Astrocyte (in vitro differentiated cells and primary cell): Measurements from ENCODE around the gene PDE3B.

Experiments used
- EZH2 ChIP-seq: IDR thresholded peaks from 2 replicates; pipeline ENCODE4 v1.6.1; 2012; ENCODE audit warnings: mild to moderate bottlenecking, low read length, inconsistent platforms; ENCODE audit not compliant: insufficient read depth
- TF ChIP-seq, protein P1 (sequence below): IDR thresholded peaks from 2 replicates; pipeline ENCODE4 v1.5.1; 2011; ENCODE audit warnings: low read depth, mild to moderate bottlenecking, inconsistent platforms, low read length, moderate library complexity; ENCODE audit not compliant: insufficient read depth

GRCh38 chr11:14881576-14882193 is 238.1 kb downstream of the PDE3B start:
- TF ChIP-seq, protein P1, sequence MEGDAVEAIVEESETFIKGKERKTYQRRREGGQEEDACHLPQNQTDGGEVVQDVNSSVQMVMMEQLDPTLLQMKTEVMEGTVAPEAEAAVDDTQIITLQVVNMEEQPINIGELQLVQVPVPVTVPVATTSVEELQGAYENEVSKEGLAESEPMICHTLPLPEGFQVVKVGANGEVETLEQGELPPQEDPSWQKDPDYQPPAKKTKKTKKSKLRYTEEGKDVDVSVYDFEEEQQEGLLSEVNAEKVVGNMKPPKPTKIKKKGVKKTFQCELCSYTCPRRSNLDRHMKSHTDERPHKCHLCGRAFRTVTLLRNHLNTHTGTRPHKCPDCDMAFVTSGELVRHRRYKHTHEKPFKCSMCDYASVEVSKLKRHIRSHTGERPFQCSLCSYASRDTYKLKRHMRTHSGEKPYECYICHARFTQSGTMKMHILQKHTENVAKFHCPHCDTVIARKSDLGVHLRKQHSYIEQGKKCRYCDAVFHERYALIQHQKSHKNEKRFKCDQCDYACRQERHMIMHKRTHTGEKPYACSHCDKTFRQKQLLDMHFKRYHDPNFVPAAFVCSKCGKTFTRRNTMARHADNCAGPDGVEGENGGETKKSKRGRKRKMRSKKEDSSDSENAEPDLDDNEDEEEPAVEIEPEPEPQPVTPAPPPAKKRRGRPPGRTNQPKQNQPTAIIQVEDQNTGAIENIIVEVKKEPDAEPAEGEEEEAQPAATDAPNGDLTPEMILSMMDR = no peak
- TF ChIP-seq EZH2 = no peak
